HG03442 (cell line): ENCODE data around the gene SLIT2.

Experiments
- ATAC-seq: cut with Tn5 transposase; IDR thresholded peaks from one replicate; pipeline ENCODE4 v1.9.1; 2021; ENCODE audit warnings: mild to moderate bottlenecking, moderate library complexity; ENCODE audit not compliant: unreplicated experiment

Gene SLIT2

DNA sequence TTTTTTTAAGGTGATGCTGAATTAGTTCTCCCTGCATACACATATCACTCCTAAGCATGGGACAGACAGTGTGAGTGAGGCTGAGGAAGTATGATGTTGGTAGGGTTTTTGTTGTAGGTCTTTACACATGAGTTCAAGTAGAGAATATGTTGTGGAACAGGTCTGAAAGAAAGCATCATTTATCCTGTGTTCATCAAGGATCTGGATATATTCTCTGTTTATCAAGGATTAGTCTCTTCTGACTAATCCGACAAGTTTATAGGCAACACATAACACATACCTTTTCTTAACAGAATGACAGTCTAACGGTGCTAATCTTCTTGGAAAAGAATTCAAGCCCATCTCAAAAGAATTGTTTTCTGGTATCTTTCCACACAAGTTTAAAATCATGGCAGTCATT lies 10.5 kb downstream of the SLIT2 start:
- no peak for ATAC-seq

DNA sequence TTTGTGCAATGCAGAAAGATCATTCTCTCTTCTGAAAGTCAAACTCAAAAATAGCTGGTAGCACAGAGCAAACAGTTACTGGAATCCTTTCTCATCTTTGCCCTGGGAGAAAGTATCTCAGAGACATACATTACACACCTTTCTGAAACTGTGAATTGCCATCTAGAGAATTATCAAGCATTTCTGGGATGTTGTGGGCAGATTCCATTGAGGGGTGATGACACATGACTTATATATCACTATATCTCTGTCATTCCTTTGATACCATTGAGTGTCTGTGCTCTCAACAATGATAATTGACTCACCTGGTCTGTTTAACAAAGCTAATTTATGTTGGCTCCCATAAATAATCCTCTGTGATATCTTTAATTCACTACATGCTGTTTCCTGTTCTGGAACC lies 13.0 kb downstream of the SLIT2 start:
- ATAC-seq: no peak

DNA sequence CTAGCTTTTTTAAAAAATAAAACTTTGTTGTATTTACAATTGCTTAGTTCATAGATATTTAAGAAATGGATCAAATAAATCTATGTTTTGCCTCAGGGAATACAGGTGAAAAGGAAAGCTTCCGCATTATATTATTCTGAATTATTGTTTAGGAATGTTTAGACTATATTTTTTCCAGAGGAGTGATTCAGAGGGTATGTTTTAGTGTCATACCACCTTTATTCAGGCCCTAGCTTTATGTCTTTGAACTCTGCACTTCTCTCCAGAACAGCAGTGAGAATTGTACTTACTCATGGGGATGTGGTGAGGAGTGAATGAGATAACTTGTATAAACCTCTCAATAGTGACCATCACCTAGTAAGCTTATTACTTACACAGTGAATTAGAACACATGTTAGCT lies 14.0 kb downstream of the SLIT2 start:
- ATAC-seq: no peak

DNA sequence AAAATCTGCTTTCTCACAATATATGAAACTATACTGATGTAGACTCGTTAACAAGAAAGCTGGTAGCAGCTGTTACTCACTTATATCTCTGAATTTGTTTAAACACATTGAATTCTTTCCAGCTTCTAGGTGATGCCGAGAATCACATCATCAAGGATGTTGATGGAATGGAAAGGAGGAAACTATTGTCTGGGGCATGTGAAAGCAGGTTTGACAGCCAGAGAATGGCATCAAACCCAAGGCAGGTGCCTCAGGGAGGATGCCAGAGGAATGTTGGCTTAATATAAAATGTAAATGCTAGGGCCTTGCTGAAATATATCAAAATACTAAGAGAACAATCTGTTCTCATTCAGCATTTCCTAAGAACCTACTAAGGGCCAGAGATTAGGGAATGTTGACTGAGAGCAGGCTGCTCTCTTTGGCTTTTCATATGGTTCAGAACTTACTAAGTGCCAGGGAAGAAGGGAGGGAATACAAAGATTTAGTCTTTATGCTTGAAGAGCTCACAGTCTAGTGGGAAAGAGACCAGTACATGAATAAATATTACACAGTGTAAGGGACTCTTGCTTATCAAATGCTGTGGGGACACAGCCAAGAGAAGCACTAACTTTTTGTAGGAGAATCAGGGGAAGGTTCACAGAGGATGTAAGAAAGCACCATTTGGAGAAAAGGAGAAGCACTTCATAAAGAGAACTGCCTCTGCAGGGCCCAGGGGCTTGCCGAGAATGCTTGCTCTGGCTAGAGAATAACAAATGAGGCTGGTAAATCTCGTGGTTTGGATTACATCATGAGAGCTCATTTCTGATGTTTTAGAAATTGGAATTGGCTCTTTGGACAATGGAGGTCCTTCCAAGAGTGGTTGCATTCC lies 14.7 kb downstream of the SLIT2 start:
- no peak for ATAC-seq

DNA sequence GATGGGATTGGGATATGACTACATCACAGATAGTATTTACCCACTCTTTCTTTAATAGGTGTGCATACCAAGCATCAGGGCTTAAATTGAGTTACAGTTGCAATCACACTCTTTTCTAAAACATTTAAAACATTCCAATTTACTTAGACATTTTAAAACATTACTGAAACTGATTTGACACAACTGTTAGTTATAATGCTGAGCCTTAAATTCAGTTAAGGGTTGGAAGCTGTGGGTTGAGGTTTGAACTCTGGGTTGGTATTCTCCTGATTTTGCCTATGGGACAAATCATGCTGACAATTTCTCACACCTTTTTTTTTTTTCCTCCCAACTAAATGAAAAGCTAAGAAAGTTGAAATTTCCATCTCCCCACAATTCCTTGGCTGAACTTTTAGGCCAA lies 16.3 kb downstream of the SLIT2 start:
- no peak for ATAC-seq

DNA sequence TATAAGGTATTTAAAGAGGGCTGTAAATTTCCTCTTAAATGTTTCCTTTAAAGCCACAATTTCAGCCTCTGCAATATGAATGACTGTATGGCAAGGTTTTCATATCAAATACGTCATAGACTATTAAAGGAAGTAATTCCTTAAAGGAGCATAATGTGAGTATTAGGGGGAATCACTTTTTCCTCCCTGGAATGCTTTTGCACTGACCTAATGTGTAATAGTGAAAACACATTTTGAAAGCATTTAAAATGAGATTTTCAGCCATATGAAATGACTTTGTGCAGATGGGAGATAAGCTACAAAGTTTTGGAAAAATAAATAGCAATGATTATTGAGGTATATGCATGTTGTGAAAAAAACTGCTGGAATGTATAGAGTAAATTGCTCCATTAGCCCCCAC lies 17.6 kb downstream of the SLIT2 start:
- no peak for ATAC-seq

DNA sequence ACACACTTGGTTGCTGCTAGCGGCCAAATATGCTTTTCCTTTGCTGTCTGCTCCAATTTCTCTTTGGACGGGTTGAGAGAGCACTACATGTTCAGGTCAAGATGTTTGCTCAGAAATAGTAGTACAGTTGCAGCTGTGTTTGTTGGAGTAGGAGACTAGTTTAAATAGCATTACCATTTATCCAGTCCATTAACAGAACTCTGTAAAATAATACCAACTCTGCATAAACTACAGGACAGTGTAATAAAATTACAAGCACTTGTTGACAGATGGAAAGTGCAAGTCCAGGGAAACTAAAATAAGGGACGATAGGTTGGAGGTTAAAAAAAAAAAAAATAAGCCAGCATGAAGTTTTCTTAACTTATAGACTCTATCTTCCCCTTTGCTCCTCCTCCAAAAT lies 20.2 kb downstream of the SLIT2 start:
- ATAC-seq: no peak

DNA sequence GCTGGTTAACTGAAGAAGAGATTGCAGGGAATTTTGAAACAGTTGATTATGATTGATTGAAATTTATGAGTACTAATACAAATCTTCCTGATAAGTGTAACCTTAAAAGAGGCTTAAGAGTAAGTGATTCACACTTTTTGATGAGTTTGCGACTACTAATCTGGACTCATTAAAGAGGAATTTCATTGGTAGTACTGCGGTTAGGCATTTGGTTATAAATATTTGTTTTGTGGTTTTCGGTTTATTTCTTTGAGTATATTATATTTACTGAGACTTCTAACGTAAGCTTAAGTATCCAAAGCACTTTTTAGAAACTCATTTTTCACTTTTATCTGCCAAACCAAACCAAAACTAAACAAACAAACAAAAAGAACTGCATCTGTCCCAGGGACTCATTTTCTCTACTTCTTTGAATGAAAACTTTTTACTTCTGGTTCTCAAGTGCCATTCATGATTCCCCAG lies 20.7 kb downstream of the SLIT2 start:
- ATAC-seq: no peak

DNA sequence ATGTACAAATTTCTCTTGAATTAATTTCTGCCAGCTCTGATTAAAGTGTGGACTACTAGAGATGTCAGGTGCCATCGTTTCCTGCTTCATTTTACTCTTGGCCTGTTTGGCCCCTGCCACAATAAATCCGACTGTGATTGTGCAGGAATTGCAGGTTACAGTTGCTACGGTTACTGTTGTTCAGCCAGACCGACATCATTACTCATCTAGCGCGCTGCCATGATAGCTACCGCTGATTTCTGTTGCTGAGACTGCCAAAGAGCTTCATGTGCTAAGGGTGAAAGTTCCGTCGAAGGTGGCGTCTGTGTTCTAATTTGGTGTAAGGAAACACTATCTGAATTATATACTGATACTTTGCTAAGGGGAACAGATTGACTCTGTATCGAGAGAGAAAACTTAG lies 22.1 kb downstream of the SLIT2 start:
- no peak for ATAC-seq

DNA sequence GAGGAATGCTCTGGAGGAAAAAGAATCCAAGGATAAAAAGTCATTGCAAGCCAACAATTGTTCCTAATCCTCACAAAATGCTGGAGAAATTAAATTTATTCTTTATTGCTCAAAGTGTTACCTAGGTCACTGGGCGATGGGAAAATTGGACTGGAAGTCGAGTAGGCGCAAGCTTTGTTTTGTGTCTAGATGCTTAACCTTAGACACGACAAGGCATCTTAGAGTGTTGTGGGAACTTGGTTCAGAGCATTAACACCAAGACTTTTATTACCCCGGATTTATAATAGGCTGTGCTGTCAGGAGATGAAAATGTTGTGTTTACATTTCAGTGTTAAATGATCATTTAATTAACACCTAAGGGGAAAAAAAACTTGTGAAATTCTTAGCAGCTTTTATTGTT lies 25.1 kb downstream of the SLIT2 start:
- no peak for ATAC-seq

DNA sequence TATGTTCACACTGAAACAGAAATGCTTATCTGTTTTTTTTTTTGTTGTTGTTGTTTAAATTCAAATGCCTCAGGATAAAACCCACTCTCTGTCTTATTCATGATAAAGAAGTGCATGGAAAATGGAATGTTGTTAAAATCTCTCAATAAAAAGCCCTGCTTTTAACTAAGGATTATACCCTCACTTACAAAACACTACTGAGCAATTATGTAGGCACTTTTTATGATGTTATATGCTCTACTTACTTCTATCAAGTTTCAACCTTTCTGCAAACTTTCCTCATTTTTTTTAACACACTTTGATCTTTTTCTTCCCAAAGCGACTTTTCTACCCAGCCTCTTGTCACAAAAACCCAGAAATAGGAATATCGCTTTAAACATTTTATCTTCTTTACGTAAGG lies 26.5 kb downstream of the SLIT2 start:
- ATAC-seq: no peak

DNA sequence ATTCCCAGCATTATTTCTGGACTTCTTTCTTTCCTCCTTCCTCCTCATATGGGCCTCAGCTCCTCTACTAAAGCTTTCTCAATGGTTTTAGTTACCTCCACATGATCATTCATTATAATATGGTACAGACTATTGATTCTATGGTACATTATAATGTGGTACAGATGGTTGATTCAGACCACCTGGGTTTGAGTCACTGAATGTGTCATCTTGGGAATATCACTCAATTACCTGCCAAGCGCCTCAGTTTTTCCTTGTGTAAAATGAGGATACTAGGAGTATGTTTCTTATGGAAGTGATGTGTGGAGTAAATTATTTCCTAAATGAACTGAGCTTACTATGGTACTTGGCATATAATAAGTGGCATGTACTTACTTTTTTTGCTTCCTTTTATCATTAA lies 27.7 kb downstream of the SLIT2 start:
- no peak for ATAC-seq

DNA sequence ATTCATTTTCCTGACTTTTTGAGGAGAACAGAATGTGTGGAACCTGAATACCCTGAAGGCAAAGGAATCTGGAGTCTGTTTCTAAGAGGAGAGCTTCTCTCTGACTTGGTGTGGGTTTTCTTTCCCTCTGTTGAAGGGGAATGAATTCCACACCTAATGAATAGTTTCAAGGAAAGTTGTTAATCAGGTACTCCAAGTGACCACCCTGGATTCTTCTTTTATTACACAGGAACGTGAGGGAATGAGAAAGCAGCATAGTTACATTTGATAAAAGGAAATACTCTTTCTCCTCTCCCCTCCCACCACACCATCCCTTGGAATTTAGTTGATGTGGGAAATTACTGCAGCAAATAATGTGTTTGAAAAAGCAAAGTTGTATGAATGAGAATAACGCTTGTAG lies 29.7 kb downstream of the SLIT2 start:
- ATAC-seq: no peak

DNA sequence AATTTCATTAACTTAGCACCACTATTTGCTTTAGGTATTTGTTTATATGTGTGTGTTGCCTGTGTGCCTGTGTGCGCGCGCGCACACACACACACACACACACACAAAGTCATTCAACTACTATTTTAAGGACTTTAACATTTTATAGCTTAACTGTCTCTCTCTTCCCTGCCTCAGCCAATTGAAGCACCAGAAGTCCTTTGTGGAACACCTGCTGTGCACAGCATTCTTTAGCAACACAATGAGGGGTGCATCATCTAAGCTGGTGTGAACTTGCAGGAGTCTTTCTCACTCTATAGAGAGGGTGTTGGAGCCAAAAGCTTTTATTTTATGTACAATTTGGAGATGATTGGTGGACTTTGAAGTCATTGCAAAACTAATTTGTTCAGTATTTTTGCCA lies 31.3 kb downstream of the SLIT2 start:
- ATAC-seq: no peak

DNA sequence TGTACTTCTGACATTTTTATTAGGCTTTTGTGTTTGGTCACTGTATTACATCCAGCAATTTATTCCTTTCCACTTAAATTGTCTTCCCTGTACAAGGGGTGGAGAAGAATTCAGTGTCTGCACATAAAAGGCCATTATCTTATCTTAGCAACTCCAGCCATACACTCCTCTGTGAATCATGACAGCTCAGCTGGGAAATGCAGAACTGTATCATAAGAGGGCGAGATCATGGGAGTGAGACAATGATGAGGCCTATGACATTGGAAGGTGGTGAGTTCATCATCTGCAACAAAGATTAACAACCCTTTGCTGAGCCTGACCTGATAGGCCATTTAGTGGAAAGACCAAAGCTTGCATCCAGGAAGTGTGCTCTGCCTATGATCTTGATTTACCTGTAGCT lies 33.3 kb downstream of the SLIT2 start:
- no peak for ATAC-seq

DNA sequence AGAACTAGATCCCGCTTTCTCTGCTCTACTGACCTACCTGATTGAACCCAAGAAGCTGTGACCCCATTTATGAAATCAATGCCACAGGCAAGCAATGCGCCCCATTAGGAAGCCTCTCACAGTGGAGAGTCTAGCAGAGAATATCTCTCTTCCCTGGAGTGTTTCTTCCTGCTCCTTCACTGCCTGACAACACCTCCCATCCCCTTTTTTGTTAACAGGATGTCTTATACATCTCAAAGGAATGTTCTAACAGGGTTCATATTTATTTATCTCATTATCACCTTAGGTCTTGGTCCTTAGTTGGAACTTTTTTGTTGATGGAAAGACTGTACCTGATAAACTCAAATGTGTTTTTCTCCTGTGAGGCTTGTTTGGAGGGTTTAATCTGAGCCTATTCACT lies 35.5 kb downstream of the SLIT2 start:
- ATAC-seq: no peak

DNA sequence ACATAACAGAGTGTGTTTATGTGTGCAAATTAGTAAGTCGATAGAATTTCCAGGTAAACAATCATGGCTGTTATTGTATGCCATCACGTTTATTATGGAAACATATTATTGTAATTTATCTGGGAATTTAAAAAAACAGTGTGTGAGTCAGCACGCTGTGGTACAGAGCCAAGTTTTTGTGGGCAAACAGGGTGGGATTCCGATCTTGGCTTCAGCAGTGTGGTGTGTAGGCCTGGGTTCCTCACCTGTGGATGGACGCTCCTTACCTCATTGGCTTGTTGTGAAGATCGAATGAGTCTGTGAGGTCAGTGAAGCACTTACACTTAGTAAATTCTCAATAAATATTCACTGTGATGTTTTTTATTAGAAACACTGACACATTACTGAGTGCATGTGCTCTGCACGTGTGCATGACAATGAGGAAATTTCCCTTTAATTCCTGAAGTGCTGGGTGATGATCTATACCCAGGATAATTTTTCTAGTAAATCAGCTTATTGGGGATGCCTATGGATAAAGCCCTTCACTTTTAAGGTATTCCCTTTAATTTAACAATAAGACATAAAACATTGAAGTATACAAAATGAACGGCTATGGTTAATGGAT lies 36.4 kb downstream of the SLIT2 start:
- ATAC-seq: no peak

DNA sequence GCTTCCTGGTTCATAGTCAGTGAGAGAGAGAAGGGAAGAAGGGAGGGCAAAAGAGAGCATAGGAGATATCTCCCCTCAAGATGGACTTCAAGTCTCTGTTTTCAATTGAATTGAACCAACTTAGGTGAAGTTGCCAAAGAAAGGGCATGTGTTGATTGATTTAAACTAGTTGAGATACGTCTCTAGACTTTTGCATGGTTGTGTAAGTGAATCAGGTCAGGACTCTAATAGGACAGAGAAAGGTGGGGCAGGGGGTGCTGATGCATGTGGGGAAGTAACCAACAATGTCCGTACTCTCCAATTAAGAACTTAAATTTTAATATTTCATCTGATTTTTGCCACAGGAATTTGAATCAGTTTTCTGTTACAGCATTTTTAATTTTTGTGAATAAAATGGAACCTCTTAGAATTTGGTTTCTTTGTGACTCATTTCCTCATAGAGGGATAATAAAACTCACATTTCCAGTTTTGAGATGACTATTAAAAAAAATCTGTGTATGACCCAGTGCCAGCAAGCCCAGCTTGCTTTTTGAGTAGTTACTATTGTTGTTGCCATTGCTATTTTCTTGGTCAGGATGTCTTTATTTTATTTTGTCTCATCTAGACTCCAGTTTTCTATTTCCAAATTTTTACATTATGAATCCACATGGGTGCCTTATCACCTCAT lies 37.3 kb downstream of the SLIT2 start:
- ATAC-seq: no peak

DNA sequence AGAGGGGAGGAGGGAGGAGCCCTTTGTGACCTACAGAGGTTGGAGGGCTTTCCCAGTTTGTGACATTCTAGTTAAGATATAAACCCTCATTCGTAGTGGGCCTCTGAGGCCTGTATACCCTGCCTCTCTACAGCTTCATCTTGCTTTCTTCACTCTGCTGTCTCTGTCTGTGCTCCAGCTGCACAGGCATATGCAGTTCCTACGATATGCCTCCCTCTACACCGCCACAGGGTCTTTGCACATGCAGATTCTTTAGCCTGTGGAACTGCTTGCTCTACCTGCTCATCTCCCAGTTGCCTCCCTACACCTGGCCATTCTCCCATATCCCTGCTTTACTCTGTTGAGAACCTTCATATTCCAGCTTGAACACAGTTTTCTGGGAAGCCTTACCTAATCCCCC lies 38.1 kb downstream of the SLIT2 start:
- no peak for ATAC-seq

DNA sequence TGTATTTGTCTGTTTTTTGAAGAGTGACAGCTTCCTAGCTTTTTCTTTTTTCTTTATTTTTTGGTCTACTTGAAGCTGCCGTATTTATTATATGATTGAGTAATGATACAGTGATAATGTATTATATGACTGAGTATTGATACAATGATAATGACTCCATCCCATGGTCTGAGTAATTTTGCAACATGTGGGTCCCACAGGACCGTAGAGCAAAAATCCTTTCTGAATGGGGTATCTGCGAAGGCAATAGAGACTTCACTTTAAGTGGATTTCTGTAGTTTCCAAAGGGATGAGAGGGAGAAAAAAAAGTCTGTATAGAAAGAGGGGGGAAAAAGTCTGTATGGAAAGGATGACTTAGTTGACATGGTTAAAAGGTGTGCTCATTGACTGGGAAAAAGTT lies 41.0 kb downstream of the SLIT2 start:
- ATAC-seq: no peak

DNA sequence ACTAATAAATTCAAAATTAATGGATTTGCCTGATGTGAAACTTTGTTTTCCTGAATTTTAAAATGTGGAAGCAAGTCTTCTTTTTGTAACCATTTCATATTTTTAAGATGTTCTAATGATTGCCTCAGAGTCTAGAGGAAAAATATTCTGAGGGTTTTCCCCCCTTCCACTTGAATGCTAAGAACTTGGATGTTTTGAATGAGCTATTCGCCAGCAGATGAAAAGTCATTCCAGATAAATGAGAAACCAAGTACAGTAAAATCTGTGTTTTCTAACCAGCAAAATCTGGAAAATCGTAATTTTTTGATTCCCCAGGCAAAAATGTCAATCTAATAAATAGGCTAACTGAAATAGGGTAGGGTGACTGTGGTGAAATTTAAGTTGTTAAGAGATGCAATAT lies 45.6 kb downstream of the SLIT2 start:
- ATAC-seq: no peak

DNA sequence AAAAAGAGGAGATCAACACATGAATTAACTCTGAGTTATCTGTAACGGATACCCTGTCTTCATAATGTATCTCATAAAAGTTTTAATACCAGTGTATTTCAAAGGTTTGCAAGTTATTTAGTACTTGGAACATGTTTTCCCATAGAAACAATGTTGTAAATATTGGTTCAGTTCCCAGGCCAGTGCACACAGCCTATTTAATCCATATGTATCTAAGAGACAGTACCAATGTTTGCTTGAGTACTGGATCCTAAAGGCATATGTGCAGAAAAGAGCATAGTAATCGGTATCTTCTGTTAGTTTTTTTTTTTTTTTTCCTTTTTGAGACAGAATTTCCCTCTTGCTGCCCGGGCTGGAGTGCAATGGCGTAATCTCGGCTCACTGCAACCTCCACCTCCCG lies 46.1 kb downstream of the SLIT2 start:
- no peak for ATAC-seq
